ENCODE measurements around the gene RPS25. TPM values are rescaled to one million over a fixed set of nuclear protein-coding genes. Genes with fewer than 3 reads are reported as not detected.

Gene RPS25
- total RNA-seq, 1 experiment from 2014 or later = 1,176 TPM

DNA sequence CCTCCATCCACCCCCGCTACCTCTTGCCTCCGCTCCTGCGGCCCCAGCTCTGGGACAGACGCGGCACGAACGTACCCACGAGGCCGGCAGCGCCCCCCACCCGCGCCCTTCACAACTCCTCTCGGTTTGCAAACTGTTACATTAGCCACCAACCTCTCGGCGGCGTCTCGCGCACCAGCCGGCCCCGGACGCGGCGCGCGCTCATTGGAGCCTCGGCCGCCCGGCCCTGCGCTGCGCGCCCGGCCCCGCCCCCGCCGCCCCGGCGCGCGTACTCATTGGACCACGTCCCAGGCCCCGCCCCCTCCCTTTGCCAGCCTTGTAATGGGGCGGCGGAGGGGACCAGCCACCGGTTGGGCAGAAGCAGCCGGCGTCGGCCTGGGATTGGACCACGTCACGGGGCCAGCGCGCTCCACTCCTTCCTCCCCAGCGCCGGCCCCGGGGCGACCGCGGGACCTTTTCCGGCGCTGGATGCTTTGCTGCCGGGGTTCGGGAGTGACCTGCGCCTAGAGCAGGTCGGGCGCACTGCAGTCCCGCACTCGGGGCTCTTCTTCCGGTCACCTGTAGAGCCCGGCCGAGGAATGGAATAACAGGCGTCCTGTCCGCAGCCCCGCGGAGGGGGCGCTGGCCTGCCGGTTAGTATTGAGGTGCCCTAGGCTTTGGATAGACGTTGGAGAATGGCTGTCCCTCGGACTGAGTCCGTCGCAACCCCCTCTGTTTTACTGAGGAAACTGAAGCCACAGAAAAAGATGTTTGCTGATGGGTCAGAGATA, 39.0 kb upstream of the RPS25 start, which contains the start of gene HYOU1:
Gene HYOU1 (minus strand): TSS at position 206 of the 770 bp plus-strand sequence. CDS start 1,045 bp downstream, outside the sequence.
- DNase-seq (ENCODE audit: low spot score) = peak; percentile 99
- POLR2A ChIA-PET (ENCODE audit: low non-redundant PET) = interaction anchor here (0.6 to 0.7 kb wide), 2 partner anchors 10 to 272 kb away, joined by 4 to 9 read pairs; partner anchors contain the start of gene VPS11
- no peaks in the 10 kb centered on the region for H3K27me3 ChIP-seq (replicated peaks; ENCODE audit: insufficient read depth, low read depth, low read length, poor library complexity)
- peaks cover 37% of the 10 kb centered on the region for H3K36me3 ChIP-seq (ENCODE audit: insufficient read depth, low read length, poor library complexity, severe bottlenecking)
- BruUV-seq (replicated peaks) = no TSS peak
- peak within 1 kb of the TSS; percentile 82 for H3K4me3 ChIP-seq (ENCODE audit: low read depth, low read length, poor library complexity, severe bottlenecking)
- H3K9me3 ChIP-seq (ENCODE audit: low read depth, low read length, poor library complexity, severe bottlenecking) = no peaks in the 10 kb centered on the region
- no peak for TF ChIP-seq EZH2 (IDR thresholded peaks at IDR 0.05; ENCODE audit: borderline replicate concordance, low read depth, low read length, poor library complexity, severe bottlenecking)
- TF ChIP-seq, protein P1, sequence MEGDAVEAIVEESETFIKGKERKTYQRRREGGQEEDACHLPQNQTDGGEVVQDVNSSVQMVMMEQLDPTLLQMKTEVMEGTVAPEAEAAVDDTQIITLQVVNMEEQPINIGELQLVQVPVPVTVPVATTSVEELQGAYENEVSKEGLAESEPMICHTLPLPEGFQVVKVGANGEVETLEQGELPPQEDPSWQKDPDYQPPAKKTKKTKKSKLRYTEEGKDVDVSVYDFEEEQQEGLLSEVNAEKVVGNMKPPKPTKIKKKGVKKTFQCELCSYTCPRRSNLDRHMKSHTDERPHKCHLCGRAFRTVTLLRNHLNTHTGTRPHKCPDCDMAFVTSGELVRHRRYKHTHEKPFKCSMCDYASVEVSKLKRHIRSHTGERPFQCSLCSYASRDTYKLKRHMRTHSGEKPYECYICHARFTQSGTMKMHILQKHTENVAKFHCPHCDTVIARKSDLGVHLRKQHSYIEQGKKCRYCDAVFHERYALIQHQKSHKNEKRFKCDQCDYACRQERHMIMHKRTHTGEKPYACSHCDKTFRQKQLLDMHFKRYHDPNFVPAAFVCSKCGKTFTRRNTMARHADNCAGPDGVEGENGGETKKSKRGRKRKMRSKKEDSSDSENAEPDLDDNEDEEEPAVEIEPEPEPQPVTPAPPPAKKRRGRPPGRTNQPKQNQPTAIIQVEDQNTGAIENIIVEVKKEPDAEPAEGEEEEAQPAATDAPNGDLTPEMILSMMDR (conservative IDR thresholded peaks at IDR 0.05; ENCODE audit: low read depth, low read length) = peak; percentile 35; the same call in 1 of the 2 replicates
- H3K27ac ChIP-seq (ENCODE audit: low read depth, low read length, poor library complexity, severe bottlenecking) = peak within 1 kb of the TSS; percentile 96
- CTCF ChIA-PET = interaction anchor here (0.8 kb wide), 1 partner anchor 8 kb away, joined by 3 read pairs; no protein-coding TSS in a partner anchor
- peaks cover 13% of the 10 kb centered on the region for H3K4me1 ChIP-seq (ENCODE audit: insufficient read depth, low read length, poor library complexity, severe bottlenecking)
- intact Hi-C loops (cut with micrococcal nuclease; ENCODE audit: unreplicated experiment) = loop anchor here (2.0 kb wide), 1 partner anchor 140 kb away; no protein-coding TSS in a partner anchor

DNA sequence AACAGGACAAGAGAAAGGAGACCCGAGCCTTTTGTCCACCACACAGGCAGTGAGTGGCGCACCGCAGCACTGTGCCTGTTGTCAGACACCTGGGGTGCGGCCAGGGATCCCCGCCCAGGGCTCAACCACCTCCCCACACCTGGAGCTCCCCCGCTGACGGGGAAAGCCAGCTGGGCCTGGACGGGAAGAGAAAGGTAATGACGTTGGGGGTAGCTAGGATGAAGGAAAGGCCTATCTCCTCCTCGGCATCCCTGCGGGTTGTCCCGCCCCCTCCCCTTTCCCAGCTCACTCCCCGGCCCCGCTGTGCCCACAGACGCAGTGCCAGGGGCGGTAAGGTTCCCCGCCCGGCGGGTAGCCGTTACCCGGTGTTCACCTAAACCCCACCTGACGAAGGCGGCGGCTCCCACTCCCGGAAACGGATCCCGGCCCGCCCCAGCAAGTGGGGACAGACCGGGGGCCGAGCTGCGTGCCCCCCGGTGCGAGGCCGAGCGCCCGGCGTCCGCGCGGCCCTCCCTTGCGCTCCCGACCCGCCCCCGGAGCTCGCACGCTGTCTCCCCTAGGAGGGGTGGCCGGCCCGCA, 38.4 kb upstream of the RPS25 start:
- Histone ChIP-seq H3K9me3 (ENCODE audit: low read depth, low read length, poor library complexity, severe bottlenecking) (no peaks in the 10 kb centered on the region), H3K4me3 (ENCODE audit: low read depth, low read length, poor library complexity, severe bottlenecking) (peak overlapping the region; percentile 82), H3K27ac (ENCODE audit: low read depth, low read length, poor library complexity, severe bottlenecking) (peak overlapping the region; percentile 96), H3K4me1 (ENCODE audit: insufficient read depth, low read length, poor library complexity, severe bottlenecking) (peaks cover 13% of the 10 kb centered on the region), H3K27me3 (replicated peaks; ENCODE audit: insufficient read depth, low read depth, low read length, poor library complexity) (no peaks in the 10 kb centered on the region), H3K36me3 (ENCODE audit: insufficient read depth, low read length, poor library complexity, severe bottlenecking) (peaks cover 43% of the 10 kb centered on the region)
- TF ChIP-seq, protein P1 (conservative IDR thresholded peaks at IDR 0.05; ENCODE audit: low read depth, low read length) = no peak; the same call in 1 of the 2 replicates
- no peak for TF ChIP-seq EZH2 (IDR thresholded peaks at IDR 0.05; ENCODE audit: borderline replicate concordance, low read depth, low read length, poor library complexity, severe bottlenecking)
- intact Hi-C loops (cut with micrococcal nuclease; ENCODE audit: unreplicated experiment) = loop anchor here (2.0 kb wide), 1 partner anchor 140 kb away; no protein-coding TSS in a partner anchor
- ChIA-PET CTCF (interaction anchor here (0.8 kb wide), 1 partner anchor 9 kb away, joined by 3 read pairs; no protein-coding TSS in a partner anchor), POLR2A (ENCODE audit: low non-redundant PET) (interaction anchor here (0.5 to 0.7 kb wide), 3 partner anchors 11 to 341 kb away, joined by 4 to 5 read pairs (median 4); partner anchors contain the start of gene VPS11)
- peak; percentile 46 for DNase-seq (ENCODE audit: low spot score)
- no TSS peak for BruUV-seq (replicated peaks)

DNA sequence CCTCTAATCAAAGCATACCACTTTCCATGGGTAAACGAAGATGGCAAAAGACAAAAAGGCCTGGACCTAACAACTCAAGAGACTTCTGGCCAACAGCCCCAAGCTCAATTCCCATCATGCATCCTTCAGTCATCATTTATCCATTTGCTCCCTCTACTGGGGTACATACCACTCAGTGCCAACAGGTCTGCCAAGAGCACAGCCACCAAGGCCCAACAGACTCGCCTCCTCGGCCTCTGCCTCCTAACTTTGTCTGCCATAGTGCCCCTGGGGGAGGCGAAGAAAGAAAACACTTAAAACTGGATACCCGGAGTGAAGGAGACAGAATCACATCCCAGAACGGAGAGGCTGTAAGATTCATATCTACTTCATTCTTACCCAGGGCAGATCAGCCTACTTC, 37.8 kb upstream of the RPS25 start:
- POLR2A ChIA-PET (ENCODE audit: low non-redundant PET) = interaction anchor here (0.5 to 0.7 kb wide), 4 partner anchors 10 to 341 kb away, joined by 3 to 5 read pairs (median 4); no protein-coding TSS in a partner anchor
- BruUV-seq (replicated peaks) = no TSS peak
- TF ChIP-seq, protein P1 (conservative IDR thresholded peaks at IDR 0.05; ENCODE audit: low read depth, low read length) = 0 out of 2 replicates have a peak, but pooled peaks have one; percentile 33
- TF ChIP-seq EZH2 (IDR thresholded peaks at IDR 0.05; ENCODE audit: borderline replicate concordance, low read depth, low read length, poor library complexity, severe bottlenecking) = no peak
- Histone ChIP-seq H3K36me3 (ENCODE audit: insufficient read depth, low read length, poor library complexity, severe bottlenecking) (peaks cover 50% of the 10 kb centered on the region), H3K4me1 (ENCODE audit: insufficient read depth, low read length, poor library complexity, severe bottlenecking) (peaks cover 13% of the 10 kb centered on the region), H3K9me3 (ENCODE audit: low read depth, low read length, poor library complexity, severe bottlenecking) (no peaks in the 10 kb centered on the region), H3K27me3 (replicated peaks; ENCODE audit: insufficient read depth, low read depth, low read length, poor library complexity) (no peaks in the 10 kb centered on the region), H3K27ac (ENCODE audit: low read depth, low read length, poor library complexity, severe bottlenecking) (peak overlapping the region; percentile 96), H3K4me3 (ENCODE audit: low read depth, low read length, poor library complexity, severe bottlenecking) (peak overlapping the region; percentile 82)
- CTCF ChIA-PET = interaction anchor here (0.5 to 0.8 kb wide), 3 partner anchors 9 to 65 kb away, joined by 3 to 7 read pairs (median 3); no protein-coding TSS in a partner anchor
- DNase-seq (ENCODE audit: low spot score) = peak; percentile 60
- intact Hi-C loops (cut with micrococcal nuclease; ENCODE audit: unreplicated experiment) = loop anchor here (2.0 kb wide), 1 partner anchor 141 kb away; no protein-coding TSS in a partner anchor

Measured in A673 (cell line).